Panc1 (cell line): ENCODE data around the gene PPP1R16B. TPM values are rescaled to one million over a fixed set of nuclear protein-coding genes. Genes with fewer than 3 reads are reported as not detected.

Source experiments
- ATAC-seq: fragments of 200-7000 bp; cut with Tn5 transposase; 2 replicates; pipeline ENCODE4 v1.9.1; 2020; ENCODE audit warnings: mild to moderate bottlenecking, moderate library complexity
- BruUV-seq: library from RNA; stranded (reverse); fragments of 400-500 nt; replicated peaks from 2 replicates; lab custom pipeline; 2021; lab: Mats Ljungman, UMichigan
- CTCF ChIA-PET: fragments of 300-600 bp; sonication (Branson Sonifier 250); formaldehyde crosslinking; loops from one replicate; lab custom pipeline; 2022; ENCODE audit warnings: antibody characterized with exemption; lab: Charles Lee
- POLR2A ChIA-PET: fragments of 300-600 bp; sonication (Branson Sonifier 250); formaldehyde crosslinking; loops from one replicate; lab custom pipeline; 2022; ENCODE audit warnings: antibody characterized with exemption; lab: Charles Lee
- DNase-seq: peaks from one replicate; pipeline ENCODE4 v3.0.0-alpha.2; 2010; ENCODE audit warnings: low read depth, low spot score
- H3K27ac ChIP-seq: 2 replicates; pipeline ENCODE4 v1.5.1; 2011; ENCODE audit warnings: mild to moderate bottlenecking, low read length, inconsistent platforms
- H3K27me3 ChIP-seq: fragments of 200-500 bp; sonication (Bioruptor generic); 2 replicates; pipeline ENCODE4 v1.6.0; 2014; ENCODE audit warnings: low read length, inconsistent platforms; ENCODE audit not compliant: control insufficient read depth, insufficient read depth
- H3K36me3 ChIP-seq: fragments of 200-500 bp; sonication (Bioruptor generic); 2 replicates; pipeline ENCODE4 v1.5.1; 2014; ENCODE audit warnings: inconsistent platforms, mild to moderate bottlenecking, low read length, moderate library complexity; ENCODE audit not compliant: control insufficient read depth, insufficient read depth
- H3K4me1 ChIP-seq: 2 replicates; pipeline ENCODE4 v1.5.1; 2011; ENCODE audit warnings: inconsistent platforms, mild to moderate bottlenecking, low read length, moderate library complexity; ENCODE audit not compliant: control insufficient read depth, insufficient read depth
- H3K4me3 ChIP-seq, 2 experiments: 2 replicates each; pipeline ENCODE4 v1.5.1; 2011 to 2012; ENCODE audit warnings: low read depth in 2 of 2, low read length in 2 of 2, mild to moderate bottlenecking in 2 of 2, inconsistent platforms in 1 of 2, moderate library complexity in 1 of 2
- H3K9me3 ChIP-seq: fragments of 200-500 bp; sonication (Bioruptor generic); 2 replicates; pipeline ENCODE4 v1.5.1; 2014; ENCODE audit warnings: low read depth, mild to moderate bottlenecking, inconsistent platforms, low read length, moderate library complexity; ENCODE audit not compliant: control insufficient read depth, insufficient read depth
- CTCF ChIP-seq: fragments of 450-650 bp; IDR thresholded peaks from 2 replicates; pipeline ENCODE4 v1.5.1; 2017; ENCODE audit warnings: mild to moderate bottlenecking
- POLR2AphosphoS5 ChIP-seq: IDR thresholded peaks from 2 replicates; pipeline ENCODE4 v1.6.1; 2012; ENCODE audit warnings: mild to moderate bottlenecking, low read depth, low read length, moderate library complexity
- SIN3A ChIP-seq: IDR thresholded peaks from 2 replicates; pipeline ENCODE4 v1.6.1; 2012; ENCODE audit warnings: low read depth, mild to moderate bottlenecking, low read length, moderate library complexity, borderline replicate concordance; ENCODE audit not compliant: insufficient read depth
- TCF7L2 ChIP-seq: IDR thresholded peaks from 2 replicates; pipeline ENCODE4 v1.6.1; 2011; ENCODE audit warnings: mild to moderate bottlenecking, low read depth, low read length, inconsistent platforms
- in situ Hi-C: cut with HindIII; loops from 2 replicates; pipeline ENCODE4 v1.10.0; 2016; ENCODE audit warnings: low sequenced_read_pairs, low pct_unique_long_range_greater_than_20kb
- intact Hi-C: fragments of 100-400 bp; cut with micrococcal nuclease; formaldehyde crosslinking; loops from one replicate; pipeline ENCODE4 v1.10.0; 2022; ENCODE audit not compliant: unreplicated experiment
- total RNA-seq: library from RNA; stranded (reverse); gene quantifications from one replicate; pipeline ENCODE4 v1.2.1, GENCODE V29; 2021; ENCODE audit not compliant: unreplicated experiment
- TF ChIP-seq, protein P1 (sequence below), 2 experiments: IDR thresholded peaks; 2 replicates each; pipeline ENCODE4 v1.6.1; 2011 to 2012; ENCODE audit warnings: low read depth in 2 of 2, control low read depth in 1 of 2, low read length in 1 of 2, mild to moderate bottlenecking in 1 of 2, moderate library complexity in 1 of 2; ENCODE audit not compliant: insufficient read depth in 1 of 2

The PPP1R16B gene
- total RNA-seq, 1 experiment from 2014 or later: 0.92 TPM

- Histone ChIP-seq H3K27me3 (no peaks in the 10 kb centered on the region), H3K27ac (no peak overlapping the region), H3K36me3 (no peaks in the 10 kb centered on the region), H3K4me3 (no peak overlapping the region), H3K4me1 (no peaks in the 10 kb centered on the region), H3K9me3 (no peaks in the 10 kb centered on the region)
- ChIA-PET POLR2A (no interaction called here), CTCF (no interaction called here)
- ATAC-seq (no peak), DNase-seq (no peak)
- no TSS peak for BruUV-seq
- TF ChIP-seq POLR2AphosphoS5 (no peak), TCF7L2 (no peak)
- in situ Hi-C loops: no loop called here
- intact Hi-C loops: no loop called here
Observed at GRCh38 chr20:38888059-38888831, 82.7 kb downstream of the PPP1R16B start.

DNA sequence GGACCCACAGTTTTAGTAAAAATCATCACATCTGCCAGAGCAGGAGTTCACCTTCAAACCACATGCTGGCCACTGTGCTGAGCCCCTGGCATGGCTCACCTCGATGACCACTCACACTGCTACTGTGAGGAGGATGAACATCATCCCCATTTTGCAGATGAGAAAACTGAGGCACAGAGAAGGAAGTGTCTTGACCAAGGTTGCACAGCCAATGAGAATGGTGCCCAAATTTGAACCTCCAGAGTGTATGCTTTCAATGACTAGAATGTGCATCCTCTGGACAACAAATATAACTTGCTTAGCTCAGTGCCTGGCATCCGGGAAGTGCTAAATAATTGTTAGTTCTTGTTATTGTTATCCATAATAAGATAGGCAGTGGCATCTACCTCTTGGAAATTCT, 83.6 kb downstream of the PPP1R16B start:
- in situ Hi-C loops (no loop called here), intact Hi-C loops (no loop called here)
- DNase-seq (no peak), ATAC-seq (no peak)
- no peak overlapping the region for H3K4me3 ChIP-seq
- no peaks in the 10 kb centered on the region for H3K27me3 ChIP-seq
- TF ChIP-seq SIN3A: no peak
- H3K27ac ChIP-seq: no peak overlapping the region
- no TSS peak for BruUV-seq
- ChIA-PET POLR2A (no interaction called here), CTCF (no interaction called here)
- no peaks in the 10 kb centered on the region for H3K36me3 ChIP-seq
- no peaks in the 10 kb centered on the region for H3K4me1 ChIP-seq
- no peaks in the 10 kb centered on the region for H3K9me3 ChIP-seq

DNA sequence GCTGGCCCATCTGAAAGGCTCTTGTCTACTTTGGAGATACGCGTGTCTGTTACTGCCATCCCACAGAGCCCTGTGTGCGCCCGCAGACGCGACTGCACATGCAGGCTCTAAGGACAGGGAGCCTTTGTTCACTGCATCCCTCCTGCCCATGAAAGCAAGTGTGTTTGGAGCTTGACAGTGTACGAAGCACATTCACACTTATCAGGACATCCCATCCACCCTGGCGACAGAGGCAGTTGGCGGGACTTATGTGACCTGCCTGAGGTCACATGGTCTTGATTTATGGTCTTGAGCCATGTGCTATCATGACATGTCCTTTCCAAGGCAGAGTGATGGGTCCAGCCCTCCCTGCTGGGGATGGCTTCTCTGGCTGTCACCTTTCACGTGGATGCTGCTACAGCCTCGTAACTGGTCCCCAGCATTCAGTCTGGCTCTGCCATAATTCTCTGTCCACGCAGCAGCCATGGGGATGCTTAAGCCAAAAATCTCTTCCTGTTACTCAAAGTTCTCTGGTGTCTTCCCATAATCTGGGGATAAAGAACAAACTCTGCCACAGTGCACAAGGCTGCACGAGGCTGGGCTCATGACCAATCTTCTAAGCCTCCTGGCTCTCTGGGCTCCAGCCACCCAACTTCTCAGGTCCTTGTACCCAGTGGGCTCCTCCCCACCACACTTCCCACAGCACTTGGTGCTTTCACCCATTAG, 84.4 kb downstream of the PPP1R16B start:
- BruUV-seq: no TSS peak
- Histone ChIP-seq H3K27ac (no peak overlapping the region), H3K36me3 (no peaks in the 10 kb centered on the region), H3K4me1 (no peaks in the 10 kb centered on the region), H3K27me3 (no peaks in the 10 kb centered on the region), H3K4me3 (no peak overlapping the region), H3K9me3 (no peaks in the 10 kb centered on the region)
- in situ Hi-C loops: no loop called here
- DNase-seq (no peak), ATAC-seq (no peak)
- CTCF ChIA-PET: no interaction called here
- intact Hi-C loops: loop anchor here (5.0 kb wide), 1 partner anchor 243 kb away; no protein-coding TSS in a partner anchor
- POLR2A ChIA-PET: no interaction called here
- TF ChIP-seq, protein P1, sequence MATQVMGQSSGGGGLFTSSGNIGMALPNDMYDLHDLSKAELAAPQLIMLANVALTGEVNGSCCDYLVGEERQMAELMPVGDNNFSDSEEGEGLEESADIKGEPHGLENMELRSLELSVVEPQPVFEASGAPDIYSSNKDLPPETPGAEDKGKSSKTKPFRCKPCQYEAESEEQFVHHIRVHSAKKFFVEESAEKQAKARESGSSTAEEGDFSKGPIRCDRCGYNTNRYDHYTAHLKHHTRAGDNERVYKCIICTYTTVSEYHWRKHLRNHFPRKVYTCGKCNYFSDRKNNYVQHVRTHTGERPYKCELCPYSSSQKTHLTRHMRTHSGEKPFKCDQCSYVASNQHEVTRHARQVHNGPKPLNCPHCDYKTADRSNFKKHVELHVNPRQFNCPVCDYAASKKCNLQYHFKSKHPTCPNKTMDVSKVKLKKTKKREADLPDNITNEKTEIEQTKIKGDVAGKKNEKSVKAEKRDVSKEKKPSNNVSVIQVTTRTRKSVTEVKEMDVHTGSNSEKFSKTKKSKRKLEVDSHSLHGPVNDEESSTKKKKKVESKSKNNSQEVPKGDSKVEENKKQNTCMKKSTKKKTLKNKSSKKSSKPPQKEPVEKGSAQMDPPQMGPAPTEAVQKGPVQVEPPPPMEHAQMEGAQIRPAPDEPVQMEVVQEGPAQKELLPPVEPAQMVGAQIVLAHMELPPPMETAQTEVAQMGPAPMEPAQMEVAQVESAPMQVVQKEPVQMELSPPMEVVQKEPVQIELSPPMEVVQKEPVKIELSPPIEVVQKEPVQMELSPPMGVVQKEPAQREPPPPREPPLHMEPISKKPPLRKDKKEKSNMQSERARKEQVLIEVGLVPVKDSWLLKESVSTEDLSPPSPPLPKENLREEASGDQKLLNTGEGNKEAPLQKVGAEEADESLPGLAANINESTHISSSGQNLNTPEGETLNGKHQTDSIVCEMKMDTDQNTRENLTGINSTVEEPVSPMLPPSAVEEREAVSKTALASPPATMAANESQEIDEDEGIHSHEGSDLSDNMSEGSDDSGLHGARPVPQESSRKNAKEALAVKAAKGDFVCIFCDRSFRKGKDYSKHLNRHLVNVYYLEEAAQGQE (IDR thresholded peaks at IDR 0.05; ENCODE audit: insufficient read depth in 1 of 2, low read depth in 2 of 2, low read length in 1 of 2): no peak
- TF ChIP-seq POLR2AphosphoS5 (no peak), SIN3A (no peak), CTCF (no peak), TCF7L2 (no peak)
